ENCODE data around the gene CD7.

Gene CD7

GRCh38 chr17:82328141-82328993, 11.0 kb upstream of the CD7 start:
- peak; percentile 26 for DNase-seq

GRCh38 chr17:82327757-82328140, 10.3 kb upstream of the CD7 start:
- DNase-seq = no peak

DNA sequence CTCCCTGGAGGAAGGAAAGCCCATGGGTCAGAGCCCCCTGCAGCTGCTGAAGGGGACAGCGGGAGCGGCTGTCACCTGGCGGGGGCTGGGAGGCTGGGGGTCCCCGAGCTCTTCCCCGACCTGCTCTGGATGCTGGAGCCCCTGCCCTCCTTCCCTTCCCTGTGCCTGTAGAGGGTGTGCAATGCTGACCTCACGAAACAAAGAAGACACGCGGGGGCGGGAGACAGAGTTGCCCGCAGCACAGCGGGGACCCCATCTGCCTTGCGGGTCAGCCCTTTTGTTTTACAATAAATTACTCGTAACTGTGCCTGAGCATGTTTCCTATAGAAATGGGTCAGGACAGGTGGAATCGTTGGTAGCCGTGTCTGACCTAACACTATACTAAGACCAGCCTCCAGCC, 9.9 kb upstream of the CD7 start:
- peak; percentile 79 for DNase-seq

DNA sequence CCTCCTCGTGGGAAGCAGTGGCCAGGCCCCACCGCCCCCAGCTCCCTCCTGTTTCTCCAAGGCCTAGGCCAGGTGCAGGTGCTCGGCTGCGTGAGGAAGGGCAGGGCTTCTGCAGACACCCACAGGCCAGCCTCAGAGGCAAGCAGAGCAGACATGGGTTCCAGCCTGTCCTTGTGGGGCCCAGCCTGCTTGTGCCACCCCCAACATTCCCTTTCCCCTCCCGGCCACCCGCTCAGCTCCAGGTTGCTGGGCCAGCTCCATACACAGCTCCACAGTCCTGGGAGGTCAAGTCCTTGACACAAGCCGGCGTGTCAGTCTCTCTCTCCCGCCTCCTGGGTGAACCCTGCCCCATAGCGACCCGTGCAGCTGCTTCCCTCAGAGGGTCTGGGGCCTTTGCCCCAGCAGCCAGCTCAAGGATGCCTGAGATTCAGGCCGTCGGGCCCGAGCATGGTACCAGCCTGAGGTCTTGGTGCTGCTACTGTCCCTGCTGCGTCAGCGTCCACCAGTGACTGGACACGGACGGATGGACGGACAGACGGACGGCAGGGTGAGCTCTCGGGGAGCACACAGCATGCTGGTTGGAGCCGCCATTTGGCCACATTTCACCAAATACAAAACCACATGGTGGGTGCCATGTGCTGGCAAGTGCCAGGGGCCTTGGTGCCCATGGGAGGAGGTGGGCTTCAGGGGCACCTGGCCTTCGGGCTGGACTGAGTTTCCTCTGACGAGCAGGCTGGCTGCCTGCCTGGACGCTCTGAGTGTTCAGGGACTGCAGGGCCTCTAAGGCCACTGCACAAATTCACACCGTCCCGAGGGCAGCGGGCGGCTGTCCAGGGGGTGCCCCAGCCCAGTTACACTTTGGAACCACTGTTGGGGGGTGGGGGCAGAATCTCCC, 8.1 kb upstream of the CD7 start:
- DNase-seq = no peak

DNA sequence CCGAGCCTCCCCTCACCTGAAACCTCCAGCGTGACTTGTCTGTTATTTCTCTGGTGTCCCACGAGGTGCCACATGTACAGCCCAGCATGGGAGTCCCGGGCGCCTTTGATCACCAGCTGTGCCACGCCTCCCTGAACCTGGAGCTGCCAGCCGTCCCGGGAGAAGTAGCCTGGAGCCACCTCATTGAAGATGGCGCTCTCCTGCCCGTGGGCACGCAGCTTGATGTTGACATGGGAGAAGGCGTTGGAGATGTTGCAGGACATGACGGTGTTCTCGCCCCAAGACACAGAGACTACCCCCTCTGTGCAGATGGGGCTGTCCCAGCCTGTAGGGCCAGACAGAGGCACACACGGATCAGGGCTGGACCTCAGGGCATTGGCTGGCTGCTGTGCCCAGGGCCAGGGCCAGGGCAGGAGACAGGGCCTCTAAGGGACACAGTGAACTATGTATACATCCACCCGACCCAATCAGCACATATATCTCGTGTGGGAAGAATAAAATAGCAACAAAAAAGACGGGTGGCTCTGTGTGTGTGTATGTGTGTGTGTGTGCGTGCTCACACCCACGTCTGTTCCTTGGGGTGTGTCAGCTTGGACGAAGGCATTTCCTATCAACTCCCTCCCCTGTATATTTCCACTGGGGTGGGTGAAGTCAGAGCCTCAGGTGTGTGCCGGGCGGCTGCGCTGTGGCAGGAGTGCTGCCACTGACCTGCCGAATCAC, 7.3 kb upstream of the CD7 start:
- no peak for DNase-seq

GRCh38 chr17:82323514-82324234, 6.3 kb upstream of the CD7 start:
- no peak for DNase-seq

GRCh38 chr17:82322526-82323453, 5.4 kb upstream of the CD7 start:
- DNase-seq = no peak

DNA sequence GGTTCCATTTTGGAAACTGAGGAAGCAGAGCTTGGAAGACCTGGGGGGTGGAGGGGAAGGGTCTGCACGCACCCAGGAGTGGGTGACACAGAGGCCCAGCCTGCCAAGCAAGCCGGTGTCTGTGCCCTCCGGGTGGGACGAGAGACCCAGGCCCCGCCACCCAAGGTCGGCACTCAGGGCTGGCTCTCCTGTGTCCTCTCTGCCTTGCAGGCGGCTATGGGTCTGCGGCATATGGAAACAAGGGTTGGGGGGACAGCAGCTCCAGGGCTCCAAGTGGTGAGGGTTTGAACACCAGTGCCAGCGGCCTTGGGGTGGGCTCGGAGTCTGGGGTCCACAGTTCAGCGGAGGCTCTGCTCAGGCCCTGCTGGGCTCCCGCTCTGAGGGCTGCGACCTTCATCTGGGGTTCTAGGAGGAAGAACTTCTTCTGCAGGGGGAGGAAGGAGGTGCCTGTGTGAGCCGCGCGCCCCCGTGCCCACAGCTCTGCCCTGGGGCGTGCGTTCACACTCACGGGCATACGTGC, 4.6 kb upstream of the CD7 start:
- DNase-seq = no peak

DNA sequence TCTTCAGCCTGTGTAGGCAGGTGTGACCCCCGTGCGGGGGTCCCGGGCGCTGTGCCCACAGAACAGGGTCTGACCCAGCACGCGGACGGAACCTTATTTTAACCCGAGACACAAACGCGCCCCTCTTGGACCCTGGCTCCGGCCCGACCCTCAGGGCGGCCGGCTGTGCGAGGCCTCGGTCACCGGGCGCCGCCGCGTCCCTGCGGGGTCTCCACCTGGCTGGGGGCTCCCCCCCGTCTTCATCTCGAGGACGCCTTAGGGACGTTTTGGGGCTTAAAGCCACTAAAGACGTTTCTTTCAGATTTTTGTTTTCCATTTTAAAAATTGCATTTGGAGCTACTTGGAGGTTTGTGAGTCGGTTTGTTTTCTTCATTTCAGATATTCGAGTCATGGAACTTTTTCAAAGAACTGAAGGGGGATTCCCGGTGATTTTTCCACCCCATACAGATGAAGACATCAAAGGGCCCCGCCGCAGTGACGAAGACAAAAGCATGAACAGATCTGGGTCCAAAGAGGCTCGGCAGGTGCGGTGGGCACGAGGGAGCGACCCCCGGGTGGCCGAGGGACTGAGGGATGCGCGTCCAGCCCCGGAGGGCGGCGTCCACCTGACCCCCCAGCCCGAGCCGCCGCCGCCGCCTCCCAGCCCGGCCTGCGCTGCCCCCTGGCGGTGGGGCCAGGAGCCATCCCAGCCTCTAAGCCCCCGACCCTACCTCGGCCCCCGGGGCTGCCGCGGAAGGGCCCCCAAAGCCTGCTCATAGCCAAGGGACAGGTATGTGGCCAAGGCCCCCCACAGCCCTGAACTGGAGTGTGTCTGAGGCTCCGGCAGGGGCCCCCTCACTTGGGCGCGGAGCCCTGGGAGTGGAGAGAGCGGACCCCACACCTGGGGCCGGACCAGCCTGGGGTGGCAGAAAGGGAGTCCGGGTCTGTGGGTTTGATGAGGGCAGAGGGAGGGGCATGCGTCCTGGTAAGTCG, 3.8 kb upstream of the CD7 start:
- peak; percentile 21 for DNase-seq

DNA sequence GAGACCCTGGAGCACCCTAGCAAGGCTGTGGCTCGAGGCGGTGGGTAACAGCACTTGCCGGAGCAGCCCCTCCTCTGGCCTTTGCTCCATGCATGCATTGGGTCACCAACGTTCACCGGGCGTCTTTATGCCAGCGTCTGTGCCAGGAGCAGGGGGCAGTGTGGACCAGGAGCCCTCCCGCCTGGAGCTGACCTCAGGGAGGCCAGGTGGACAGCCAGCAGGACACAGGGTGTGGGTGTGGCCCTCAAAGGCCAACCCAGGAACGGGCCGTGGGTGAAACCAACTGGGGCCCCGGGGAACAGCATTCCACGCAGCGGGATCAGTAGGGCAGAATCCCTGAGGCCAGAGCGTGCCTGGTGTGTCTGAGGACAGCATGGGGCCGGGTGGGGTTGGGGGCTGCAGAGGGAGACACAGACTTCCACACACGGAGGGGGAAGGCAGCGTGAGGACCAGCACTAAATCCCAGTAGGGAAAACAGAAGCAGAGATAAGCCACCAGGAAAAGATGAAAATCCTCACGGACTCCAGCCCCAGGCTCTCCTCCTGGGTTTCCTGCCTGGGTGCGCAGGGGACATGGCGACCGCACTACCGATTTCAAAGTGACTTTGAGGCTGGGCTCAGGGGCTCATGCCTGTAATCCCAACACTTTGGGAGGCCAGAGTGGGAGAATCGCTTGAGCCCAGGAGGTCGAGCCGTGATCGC, 2.9 kb upstream of the CD7 start:
- DNase-seq = peak; percentile 26

DNA sequence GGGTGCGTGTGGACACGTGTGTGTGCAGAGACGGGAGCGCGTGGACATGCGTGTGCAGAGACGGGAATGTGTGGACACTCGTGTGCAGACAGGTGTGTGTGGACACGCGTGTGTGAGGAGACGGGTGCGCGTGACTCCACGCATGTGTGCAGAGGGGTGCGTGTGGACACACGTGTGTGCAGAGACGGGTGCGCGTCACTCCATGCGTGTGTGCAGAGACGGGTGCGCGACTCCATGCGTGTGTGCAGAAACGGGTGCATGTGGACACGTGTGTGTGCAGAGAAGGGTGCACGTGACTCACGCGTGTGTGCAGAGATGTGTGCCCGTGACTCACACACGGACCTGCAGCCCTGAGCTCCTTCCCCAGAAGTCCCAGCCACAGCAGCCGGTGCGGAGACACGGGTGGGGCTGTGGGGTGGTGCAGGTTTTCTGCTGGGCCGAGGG, 2.2 kb upstream of the CD7 start:
- no peak for DNase-seq

GRCh38 chr17:82318772-82319606, 1.6 kb upstream of the CD7 start:
- DNase-seq = no peak

DNA sequence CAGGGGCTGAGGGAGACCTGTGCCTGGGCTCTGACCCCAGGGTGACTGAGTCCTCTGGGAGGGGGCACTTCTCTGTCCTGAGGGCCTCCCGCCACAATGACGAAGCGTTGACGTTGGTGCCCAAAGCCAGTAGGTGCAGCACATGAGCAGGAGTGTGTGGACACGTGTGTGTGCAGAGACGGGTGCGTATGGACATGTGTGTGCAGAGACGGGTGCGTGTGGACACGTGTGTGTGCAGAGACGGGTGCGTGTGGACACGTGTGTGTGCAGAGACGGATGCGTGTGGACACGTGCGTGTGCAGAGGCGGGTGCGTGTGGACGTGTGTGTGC, 726 bp upstream of the CD7 start:
- no peak for DNase-seq

- DNase-seq = no peak
Observed at GRCh38 chr17:82316651-82317393, 586 bp downstream of the CD7 start.

GRCh38 chr17:82315703-82316358, 1.6 kb downstream of the CD7 start:
- no peak for DNase-seq

GRCh38 chr17:82314727-82315605, 2.4 kb downstream of the CD7 start:
- no peak for DNase-seq

All from NCI-H146 (cell line).